Measurements from ENCODE around the gene ADAMTS7.
"Not testable (repeated sequence)": the region's sequence is repeated elsewhere in the genome, so short reads cannot be mapped to it uniquely, and the experiment has no call there.

ADAMTS7 gene

GRCh38 chr15:78767331-78767951 lies 43.8 kb downstream of the ADAMTS7 start:
- in situ Hi-C loops (cut with HindIII; ENCODE audit: low sequenced_read_pairs): no loop called here

DNA sequence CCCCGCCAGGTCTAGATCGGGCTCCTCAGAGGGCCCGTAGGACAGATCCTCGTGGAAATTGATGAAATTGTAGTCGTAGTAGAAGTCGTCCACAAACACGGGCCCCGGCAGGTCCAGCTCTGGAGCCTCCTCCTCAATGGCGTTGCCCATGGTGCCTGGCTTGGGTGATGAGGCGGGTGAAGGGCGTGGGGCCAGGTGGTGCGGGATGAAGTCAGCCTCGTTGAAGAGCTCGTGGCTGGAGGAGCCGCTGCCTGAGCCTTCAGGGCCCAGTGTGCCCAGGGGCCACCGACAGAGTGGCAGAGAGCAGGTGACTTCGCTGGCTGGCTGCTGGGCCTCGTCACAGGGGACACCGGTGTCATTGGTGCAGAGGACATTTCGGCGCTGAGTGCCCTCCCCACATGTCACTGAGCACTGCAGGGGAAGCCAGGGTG lies 44.6 kb downstream of the ADAMTS7 start:
- in situ Hi-C loops (cut with HindIII; ENCODE audit: low sequenced_read_pairs): not testable (repeated sequence)

DNA sequence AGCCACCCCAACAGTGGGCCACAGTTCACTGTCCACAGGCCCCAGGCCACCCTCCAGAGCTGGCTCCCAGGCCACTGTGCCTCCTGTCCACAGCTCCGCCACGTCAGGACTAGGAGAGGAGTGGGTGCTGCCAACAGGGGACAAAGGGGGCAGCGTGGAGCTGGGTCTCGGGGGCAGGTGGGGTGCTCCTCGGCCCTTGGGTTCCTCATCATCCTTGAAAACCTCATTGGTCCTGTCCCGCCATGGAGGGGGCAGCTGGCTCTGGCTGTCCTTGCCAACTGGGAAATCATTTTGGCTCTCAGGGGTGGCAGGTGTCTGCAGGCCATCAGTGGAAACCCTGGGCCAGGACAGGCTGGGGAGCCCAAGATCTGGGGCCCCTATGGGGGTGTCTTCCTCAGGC lies 45.2 kb downstream of the ADAMTS7 start:
- in situ Hi-C loops (cut with HindIII; ENCODE audit: low sequenced_read_pairs): no loop called here

GRCh38 chr15:78765154-78765860 lies 46.0 kb downstream of the ADAMTS7 start:
- in situ Hi-C loops (cut with HindIII; ENCODE audit: low sequenced_read_pairs): not testable (repeated sequence)

DNA sequence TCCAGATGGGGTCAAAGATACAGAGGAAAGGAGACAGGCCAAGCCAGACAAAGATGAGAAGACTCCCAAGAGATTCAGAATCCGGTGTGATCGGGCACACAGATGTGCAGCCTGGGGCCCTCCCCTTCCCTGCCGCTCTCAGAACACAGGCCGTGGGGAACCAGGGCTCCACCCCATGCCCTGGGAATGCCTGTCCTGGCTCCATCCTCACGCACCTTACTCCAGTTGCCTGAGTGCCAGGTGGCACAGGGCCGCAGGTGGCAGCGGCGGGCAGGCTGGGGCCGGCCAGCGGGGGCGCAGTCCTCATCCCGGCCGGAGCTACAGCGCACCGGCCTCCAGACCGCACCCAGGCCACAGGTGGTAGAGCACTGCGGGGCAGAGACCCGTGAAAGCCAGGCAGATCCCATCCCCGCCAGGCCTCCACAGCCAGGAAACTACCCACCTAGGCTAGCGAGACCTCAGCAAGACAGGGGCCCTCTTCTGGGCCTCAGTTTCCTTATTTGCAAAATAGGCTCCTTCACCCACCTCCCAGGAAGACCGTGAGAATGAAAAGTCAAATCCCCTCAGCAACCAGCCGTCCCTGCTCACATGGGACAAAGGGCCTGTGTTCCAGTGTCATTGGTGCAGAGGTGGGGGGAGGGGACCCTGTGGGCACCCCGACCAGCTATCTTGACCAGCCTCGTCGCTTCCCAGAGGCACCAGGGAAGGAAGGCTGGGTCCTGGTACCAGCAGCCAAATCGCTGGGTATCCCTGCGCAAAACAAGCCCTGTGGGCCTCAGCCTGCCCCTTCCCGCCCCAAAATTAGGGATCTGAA lies 46.7 kb downstream of the ADAMTS7 start:
- in situ Hi-C loops (cut with HindIII; ENCODE audit: low sequenced_read_pairs): not testable (repeated sequence)

DNA sequence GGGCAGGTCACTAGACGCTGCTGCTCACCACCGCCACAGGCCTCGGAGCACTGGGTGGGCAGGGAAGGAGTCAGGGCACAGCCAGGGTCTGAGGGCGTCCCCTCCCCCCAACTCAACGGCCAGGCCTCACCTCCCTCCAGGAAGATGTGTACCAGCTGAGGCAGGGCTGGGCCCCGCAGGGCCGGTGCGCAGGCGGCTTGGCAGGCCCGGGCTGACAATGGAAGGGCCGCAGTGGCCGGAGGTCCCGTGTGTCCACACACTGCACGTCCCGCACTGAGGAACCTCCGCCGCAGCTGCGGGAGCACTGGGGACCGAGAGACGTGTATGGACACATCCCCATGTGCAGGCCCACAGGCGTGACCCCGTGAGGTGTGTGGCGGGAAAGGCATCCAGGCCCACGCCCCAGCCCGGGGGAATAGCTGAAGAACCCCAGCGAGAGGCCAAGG lies 47.4 kb downstream of the ADAMTS7 start:
- in situ Hi-C loops (cut with HindIII; ENCODE audit: low sequenced_read_pairs): no loop called here

DNA sequence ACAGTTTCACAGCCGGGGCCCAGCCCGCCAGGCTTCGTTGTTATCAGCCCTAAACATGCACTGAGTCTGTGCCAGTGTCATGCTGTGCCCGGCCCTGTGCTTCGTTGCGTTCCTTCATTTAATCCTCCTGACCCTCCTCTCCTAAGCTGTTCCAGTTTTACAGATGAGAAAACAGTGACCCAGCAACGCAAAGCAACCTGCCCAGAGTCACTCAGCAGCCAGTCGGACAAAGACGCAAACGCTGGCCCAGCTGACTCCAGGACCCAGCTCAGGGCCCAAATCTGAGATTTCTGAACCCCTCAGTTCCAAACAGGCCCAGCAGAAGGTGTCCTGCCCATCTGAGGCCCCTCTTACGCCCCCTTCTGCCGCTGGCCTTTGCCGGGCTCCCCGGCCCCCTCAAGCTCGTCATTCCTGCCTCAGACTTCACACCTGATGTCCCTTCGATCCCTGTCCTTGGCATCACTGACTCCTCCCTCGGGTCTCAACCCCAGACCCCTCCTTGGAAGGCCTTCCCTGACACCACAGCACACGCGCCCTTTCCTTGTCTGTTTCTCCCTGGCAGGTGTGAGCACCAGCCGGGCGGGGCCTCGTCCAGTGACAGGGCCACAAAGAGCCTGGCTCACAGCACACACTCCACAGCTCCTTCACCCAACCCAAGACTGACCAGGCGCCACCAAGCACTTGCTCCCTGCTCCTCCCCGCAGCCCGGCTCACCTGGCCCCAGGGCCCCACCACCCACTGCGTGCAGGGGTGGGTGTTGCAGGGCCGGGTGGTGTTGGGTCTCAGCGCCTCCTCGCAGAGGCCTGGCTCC lies 48.1 kb downstream of the ADAMTS7 start:
- in situ Hi-C loops (cut with HindIII; ENCODE audit: low sequenced_read_pairs): no loop called here

GRCh38 chr15:78762386-78762961 lies 48.8 kb downstream of the ADAMTS7 start:
- in situ Hi-C loops (cut with HindIII; ENCODE audit: low sequenced_read_pairs): not testable (repeated sequence)

- in situ Hi-C loops (cut with HindIII; ENCODE audit: low sequenced_read_pairs): no loop called here
Observed at GRCh38 chr15:78761891-78762385, 49.3 kb downstream of the ADAMTS7 start.

DNA sequence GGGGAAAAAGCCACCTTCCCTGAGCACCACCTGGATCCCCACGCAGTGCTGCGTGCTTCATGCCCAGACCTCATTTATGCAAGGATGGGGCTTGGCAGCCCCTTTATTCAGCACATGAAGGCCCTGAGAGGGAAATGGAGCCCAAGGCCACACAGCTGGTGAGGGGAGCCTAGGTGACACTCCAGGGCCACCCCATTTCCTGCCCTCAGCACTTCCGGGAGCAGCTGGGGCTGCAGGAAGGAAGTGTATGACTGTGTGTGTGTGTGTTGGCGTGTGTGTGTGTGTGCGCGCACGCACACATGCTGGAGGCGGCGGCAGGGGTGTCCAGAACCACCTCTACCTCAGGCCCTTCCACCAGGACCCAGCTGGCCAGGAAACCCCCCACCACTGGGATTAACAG lies 49.8 kb downstream of the ADAMTS7 start:
- in situ Hi-C loops (cut with HindIII; ENCODE audit: low sequenced_read_pairs): not testable (repeated sequence)

DNA sequence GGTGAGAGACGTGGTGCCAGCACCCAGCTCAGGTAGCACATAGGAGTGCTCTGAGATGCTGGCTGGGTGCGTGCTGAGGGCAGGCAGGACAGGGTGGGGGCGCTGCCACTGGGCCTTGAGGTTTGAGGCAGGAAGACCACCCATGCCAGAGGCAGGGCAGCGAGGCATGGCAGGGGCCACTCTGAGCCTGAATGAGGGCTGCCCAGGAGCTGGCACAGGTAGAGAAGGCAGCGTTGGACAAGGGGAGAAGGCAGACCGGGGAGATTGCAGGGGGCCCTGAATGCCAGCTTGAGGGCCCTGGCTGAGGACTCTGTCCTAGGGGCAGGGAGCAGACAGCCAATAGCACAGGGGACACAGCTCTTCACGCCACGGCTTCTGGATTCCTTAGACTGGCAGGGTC lies 50.2 kb downstream of the ADAMTS7 start:
- in situ Hi-C loops (cut with HindIII; ENCODE audit: low sequenced_read_pairs): no loop called here

DNA sequence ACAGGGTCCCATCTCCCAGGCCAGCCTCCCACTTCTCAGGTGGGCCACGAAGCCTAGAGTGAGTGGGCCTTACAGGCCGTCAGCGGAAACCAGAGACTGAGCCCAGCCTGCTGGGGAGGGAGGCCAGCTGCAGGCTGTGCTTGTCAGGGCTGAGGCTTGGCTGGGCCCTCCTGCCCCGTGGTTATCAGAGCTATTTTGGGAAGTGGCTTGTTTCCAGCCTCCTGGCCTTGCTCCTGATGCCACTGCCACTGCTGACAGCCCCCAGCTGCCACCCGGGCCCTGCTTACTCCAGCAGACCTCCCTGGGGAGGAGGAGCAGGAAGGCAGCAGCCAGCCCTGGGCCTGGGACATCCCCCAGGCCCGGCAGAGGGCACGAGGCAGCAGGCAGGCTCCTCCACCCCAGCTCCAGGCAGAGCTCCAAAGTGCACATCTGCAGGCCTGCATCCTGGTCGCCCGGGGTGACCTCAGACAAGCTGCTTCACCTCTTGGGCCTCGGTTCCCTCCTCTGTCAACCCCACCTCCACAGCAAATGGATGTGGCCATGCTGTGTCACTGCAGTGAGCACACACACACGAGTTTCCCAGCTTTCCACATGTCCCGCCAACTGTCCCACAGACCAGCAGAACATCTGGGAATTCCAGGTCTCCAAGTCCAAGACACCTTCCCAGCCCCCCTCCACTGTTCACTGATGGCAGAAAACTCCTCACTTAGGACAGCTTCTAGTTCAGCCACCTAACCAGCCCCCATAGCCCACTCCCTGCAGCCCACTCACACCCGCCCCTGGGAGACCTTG lies 51.0 kb downstream of the ADAMTS7 start:
- in situ Hi-C loops (cut with HindIII; ENCODE audit: low sequenced_read_pairs): not testable (repeated sequence)

DNA sequence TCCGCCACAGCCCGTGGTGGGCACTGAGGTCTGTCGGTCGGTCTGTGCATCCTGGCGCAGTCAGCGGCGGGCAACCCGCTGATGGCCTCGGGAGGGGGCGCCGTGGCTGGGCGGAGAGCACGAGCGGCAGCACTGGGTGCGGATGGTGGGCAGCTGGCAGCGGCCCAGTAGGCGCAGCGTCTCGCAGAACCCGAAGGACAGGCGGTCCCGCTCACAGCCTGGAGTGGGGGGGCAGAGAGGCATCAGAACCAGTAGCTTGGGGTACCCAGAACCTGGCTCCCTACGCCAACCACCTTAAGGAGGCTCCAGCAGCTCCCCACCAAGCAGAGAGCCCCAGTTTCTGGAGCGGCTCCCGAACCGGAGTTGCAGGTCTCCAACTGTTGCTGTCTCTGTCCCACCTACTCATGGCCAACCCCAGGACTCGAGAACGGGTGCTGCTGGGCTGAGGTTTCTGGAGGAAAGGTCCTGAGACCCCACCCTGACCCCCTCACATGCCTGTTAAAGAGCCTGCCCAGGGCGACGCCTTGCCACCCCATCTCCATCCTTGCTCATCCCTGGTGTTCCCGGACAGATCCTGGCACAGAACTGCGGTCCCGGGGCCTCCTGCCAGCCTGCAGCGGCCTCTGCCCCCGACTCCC lies 51.8 kb downstream of the ADAMTS7 start:
- in situ Hi-C loops (cut with HindIII; ENCODE audit: low sequenced_read_pairs): not testable (repeated sequence)

GRCh38 chr15:78758486-78759200 lies 52.6 kb downstream of the ADAMTS7 start:
- in situ Hi-C loops (cut with HindIII; ENCODE audit: low sequenced_read_pairs): not testable (repeated sequence)

GRCh38 chr15:78758084-78758483 lies 53.2 kb downstream of the ADAMTS7 start:
- in situ Hi-C loops (cut with HindIII; ENCODE audit: low sequenced_read_pairs): not testable (repeated sequence)

- in situ Hi-C loops (cut with HindIII; ENCODE audit: low sequenced_read_pairs): no loop called here
Observed at GRCh38 chr15:78757636-78757905, 53.7 kb downstream of the ADAMTS7 start.

GRCh38 chr15:78756781-78757635 lies 54.3 kb downstream of the ADAMTS7 start:
- in situ Hi-C loops (cut with HindIII; ENCODE audit: low sequenced_read_pairs): not testable (repeated sequence)

Measured in DLD1 (cell line).